ENCODE results near the gene IRX6. TPM values are rescaled to one million over a fixed set of nuclear protein-coding genes. Genes with fewer than 3 reads are reported as not detected.
A peak's percentile ranks its signal among the peaks of the same experiment; 100 is the strongest.

The IRX6 gene
- polyA plus RNA-seq (2013, experiment 1 of 2; ENCODE audit: insufficient read length), result 0.06 TPM
- 0.07 TPM for polyA plus RNA-seq (2013, experiment 2 of 2; ENCODE audit: insufficient read length)

DNA sequence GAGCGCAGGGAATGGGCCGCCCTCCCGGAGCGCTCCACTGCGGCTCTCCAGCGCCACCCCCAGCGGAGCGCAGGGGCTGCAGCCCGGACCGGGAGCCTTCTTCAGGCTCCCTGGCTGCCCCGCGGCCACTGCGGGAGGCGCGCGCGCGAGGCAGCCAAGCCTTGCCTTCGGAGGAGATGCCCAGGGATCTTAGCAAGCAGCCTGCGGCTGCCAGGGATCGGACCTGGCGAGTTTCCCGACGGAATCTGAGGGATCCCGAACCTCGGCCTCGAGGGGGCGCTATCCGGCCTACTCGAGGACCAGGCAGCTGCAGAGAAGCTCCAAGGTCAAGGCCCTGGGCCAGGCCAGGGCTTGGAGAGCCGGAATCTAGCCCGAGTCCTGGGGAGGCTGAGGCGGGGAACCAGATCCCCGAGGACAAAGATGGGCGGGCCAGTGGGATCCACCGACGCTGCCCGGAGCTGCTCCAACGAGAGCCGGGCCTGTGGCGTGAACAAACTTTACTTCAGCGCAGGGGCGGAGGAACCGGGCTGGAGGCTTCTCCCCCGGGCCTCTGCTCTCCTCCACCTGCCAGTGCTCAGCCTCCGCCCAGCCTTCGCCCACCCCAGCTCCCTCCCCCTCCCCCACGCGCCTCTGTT, at the start of gene IRX6:
Gene IRX6 (plus strand): TSS at position 567 of the 635 bp plus-strand sequence. CDS start 889 bp downstream, outside the sequence.
- peak; percentile 58 for DNase-seq

DNA sequence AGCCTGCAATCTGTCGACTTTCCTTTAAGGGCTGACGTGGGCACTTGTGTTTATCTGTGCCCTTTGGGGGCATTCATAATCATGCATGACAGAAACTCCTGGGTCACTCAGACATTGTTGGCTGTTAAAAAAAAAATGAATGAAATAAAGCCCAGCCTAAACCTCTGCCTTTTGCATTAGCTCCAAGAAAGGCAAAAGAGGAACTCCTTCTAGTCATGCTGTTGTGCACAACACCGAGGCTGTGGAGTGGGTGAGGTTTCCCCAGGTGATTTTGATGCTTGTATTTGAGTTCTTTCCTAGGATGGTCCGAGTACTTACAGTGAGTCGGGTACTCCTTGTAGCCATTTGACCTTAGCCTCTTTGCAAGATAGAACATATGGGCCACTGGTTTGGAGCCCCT, 49.6 kb upstream of the IRX6 start:
- no peak for DNase-seq

DNA sequence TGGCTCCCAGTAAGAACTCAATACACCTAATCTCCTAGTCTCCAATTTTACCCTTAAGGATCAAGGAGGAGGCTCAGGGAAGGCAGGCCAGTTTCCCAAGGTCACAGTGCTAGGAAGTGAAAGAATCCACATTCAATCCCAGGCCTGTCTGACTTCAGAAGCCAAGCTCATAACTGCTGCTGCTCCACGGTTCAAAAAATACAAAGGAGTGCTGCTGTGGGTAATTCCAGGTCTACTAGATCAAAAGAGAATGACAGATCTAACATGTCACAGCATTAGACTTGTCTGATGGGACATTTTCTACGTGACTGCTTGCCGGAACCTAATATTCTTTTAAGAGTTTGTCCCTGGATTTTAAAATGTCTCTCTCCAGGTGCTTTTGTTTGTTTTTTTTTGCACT, 48.8 kb upstream of the IRX6 start:
- no peak for DNase-seq

DNA sequence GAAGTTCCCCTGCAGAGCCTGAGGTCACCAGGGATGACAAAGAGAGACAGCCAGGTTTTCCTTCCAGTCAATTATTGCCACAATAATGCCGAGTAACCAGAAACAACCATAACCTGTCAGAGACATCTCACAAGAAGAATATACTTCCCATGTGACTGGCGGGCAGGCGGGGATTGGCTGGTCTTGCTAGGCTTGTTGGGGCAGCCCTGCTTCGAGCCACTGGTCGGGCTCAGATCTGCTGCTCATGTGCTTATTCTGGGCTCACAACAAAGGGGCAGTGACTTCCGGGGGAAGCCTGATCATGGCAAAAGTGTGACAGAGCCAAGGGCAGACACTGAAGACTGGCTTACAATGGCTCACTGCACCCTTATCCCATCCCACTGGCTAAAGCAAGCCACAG, 48.1 kb upstream of the IRX6 start:
- DNase-seq, result no peak

DNA sequence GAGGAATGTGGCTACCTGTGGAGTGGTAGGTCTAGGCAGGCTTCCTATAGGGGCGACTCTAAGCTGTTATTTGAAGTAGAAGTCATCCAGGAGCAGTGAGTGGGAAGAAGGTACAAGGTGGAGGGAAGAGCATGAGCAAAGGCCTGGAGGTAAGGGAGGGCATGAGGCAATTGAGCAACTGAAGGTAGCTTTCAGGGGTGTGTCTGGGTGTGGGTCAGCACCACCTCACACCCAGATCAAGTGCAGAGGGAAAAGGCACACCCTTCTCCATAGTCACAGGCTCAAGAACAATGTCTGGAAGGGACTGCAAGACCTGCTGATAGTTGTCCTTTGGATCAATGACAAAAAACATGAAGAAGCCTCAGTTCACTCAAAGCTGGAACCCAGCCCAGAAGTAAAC, 46.5 kb upstream of the IRX6 start:
- DNase-seq, result no peak

DNA sequence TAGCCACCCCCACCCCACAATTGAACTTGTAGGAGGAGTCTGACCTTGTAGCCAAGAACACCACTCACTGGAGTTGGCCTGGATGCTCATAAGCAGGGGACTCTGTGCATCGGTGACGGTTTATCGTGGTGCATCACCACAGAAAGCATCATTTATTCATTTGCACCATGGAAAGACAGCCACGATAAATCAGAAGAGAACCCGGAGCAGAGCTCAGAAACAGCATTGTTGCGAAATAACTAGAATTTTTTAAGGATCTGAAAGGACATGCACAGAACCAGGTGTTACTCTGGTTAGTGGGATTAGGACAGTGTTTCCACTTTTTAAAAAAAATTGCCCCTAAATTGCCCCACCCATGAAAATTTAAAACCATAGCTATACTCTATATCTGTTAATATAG, 44.4 kb upstream of the IRX6 start:
- no peak for DNase-seq

DNA sequence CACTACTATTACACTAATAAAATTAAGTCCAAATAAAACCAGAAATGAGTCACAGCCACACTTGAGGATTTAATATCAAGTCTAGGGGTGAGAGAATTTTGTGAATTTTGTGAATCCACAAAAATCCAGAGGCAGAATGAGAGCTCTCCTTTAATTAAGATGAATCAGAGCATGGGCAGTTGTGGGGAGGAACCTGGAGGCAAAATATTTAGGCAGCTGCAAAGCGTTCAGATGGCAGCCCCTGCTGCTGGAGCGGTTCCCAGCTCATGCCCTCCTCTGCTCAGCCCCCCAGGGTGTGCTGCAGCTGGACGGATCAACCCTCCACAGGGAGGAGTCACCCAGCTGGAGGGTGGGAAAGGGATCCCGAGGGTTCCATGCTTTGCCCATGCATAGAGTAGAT, 43.4 kb upstream of the IRX6 start:
- peak; percentile 96 for DNase-seq

DNA sequence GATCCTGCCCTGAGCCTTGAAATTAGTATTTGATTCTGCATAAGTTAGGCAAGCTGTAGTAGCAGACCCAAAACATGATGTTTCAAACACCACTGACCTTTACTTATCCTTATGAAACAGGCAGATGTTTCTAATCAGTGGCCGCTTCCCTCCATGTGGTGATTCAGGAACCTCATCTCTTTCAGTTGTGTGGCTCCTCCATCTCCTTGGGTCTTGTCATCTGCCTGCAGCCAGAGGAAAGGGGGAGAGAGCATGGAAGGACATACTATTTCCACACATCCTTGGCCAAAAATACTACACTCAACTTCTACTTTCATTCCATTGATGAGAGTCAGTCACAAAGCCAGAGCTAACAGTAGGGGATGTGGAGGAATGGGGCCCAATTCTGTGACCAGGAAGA, 41.6 kb upstream of the IRX6 start:
- peak; percentile 88 for DNase-seq

DNA sequence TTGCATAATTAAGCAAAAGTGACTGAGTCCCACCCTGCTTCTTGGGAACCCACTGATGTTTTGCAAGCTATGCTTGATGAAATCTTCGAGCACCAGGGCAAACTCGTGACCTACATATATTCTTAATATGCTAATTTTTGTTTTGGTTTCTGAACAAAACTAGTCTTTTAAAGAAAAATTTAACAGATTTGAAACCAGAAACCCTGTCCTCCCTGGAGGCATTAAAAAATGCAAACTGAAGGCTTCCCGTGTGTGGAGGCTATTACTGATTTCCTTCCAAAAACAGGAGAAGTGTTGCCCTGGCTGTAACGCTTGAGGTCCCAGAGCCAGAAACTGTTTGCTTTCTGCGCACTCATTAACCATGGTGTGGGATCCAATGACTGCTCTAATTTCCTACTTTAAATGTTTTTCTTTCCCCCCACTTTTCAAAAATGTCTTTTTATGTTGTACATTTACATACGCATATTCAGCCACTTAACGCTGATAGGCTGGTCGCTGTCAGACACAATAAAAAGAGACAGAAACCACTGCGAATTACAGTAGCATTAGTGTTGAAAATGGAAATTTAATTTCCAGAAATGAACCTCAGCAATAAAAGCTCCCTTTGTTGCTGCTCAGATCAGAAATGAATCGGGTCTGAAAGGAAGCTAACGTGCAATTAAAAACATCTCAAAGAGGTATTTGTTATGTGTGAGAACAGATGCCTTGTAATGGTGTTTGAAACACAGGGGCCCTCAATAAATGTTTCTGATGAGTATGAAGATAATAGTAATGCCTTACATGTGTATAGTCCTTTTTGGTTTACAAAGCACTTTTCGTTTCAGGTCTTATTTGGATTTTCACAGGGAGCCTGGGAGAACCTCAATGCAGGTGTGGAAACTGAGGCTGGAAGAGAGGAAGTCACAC, 39.9 kb upstream of the IRX6 start:
- peak; percentile 53 for DNase-seq

DNA sequence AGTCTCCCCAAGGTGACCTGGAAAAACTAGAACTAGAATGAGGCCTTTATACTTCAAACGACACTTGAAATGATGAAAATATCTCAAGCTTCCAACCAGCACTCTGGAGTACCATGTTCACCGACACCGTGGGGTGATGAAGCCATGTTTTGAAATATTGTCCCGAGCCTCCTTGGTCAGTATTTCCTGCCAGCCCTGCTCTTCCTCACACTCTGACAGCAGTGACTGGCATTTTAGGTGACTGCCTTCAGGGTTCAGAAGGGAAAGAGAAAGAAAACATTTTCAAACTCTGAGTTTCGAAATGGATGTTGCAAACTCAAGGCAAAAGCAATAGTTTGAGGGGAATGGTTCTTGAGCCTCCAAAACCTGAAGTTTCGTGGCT, 39.3 kb upstream of the IRX6 start:
- DNase-seq, result no peak

DNA sequence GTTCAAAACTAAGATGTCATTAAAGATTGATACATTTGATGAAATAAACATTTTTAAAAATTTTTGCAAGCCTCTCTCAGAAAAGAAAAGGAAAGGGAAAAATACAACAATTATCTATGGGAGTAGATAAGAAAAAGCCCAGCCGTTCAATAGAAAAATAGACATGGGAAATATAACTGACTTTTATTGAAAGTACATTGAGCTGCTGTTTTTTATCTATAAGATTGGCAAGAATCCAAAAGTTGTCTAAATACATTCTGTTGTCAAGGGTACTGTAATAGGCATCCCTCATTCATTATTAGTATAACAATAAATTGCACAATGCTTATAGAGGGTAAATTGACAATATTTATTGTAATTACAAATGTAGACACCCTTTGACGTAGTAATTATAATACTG, 38.4 kb upstream of the IRX6 start:
- no peak for DNase-seq

DNA sequence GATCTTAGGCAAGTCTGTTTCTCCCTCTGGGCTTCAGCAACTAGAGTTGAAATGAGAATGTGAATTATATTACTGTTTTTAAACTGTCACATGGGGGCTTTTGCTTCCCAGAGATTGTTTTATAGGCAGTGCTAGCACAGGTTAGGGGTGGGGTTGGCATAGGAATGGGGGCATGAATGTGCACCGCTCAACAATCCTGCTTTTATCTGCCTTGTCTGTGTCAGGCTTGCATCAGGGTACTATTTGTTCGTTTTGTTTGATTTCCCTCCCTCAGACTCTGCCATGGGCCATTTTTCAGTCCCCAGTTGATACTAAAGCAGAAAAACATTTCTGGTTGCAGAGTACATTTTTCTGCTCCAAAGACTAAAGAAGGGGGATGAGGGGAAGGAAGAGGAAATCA, 34.6 kb upstream of the IRX6 start:
- no peak for DNase-seq

DNA sequence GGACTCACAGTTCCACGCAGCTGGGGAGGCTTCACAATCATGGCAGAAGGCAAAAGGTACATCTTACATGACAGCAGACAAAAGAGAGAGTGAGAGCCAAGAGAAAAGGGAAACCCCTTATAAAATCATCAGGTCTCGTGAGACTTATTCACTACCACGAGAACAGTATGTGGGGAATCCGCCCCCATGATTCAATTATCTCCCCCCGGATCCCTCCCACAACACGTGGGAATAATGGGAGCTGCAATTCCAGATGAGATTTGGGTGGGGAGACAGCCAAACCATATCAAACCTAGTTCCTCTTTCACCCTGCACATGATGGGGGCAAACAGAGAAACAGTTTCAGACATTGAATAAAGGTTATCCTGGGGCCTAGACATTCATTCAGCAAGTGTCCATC, 32.2 kb upstream of the IRX6 start:
- DNase-seq, result no peak

DNA sequence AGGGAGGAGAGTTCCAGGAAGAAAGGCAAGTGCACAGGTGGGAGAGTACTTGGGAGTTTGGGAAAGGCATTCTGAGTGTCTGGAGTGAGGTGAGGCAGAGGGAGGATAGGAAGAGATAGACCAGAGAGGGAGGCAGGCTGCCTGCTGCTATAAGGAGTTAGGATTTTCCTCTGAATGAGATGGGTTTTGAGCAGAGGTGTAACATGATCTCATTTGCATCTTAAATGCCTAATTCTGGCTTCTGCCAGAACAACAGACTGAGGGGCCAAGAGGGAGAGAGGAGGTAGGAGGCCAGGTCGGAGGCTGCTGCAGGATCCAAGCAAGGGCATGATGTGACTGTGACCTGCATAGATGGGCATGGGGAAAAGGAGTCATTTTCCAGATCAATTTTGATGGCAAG, 31.5 kb upstream of the IRX6 start:
- DNase-seq, result no peak

DNA sequence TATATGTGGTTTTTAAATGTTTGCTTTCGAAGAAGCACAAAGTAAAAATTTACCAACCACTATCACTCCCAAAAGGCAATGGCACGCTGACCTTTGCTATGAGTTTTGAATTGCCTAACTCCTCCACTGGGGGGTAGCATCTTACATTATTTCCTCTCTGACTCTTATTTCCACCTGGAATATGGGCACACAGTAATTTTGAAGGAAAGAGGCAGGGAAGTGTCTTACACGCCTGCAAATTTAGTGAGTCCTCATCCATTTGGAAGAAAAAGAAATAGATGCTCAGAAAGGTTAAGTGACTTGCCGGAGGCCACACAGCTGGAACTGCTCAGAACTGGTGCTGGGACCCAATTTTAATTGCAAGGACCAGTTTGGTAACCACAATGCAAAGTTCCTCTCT, 29.9 kb upstream of the IRX6 start:
- no peak for DNase-seq

DNA sequence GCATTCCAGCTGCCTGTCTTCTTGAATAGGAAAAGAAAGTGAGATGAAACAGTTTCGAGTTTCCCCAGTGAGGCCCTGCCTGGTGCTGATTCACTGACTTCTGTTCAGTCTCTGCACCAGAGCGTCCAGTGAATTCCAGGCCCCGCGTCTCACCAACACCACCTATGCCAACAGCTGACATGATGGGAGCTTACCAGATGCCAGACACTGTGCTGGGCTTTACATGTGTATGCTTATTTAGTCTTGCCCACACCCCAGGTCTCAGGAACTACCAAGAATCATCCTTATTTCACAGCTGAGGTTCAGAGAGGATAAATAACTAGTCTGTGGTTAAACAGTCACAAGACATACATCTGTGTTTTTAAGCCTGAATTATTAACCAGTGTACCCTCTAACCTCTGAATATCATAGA, 29.1 kb upstream of the IRX6 start:
- peak; percentile 48 for DNase-seq

DNA sequence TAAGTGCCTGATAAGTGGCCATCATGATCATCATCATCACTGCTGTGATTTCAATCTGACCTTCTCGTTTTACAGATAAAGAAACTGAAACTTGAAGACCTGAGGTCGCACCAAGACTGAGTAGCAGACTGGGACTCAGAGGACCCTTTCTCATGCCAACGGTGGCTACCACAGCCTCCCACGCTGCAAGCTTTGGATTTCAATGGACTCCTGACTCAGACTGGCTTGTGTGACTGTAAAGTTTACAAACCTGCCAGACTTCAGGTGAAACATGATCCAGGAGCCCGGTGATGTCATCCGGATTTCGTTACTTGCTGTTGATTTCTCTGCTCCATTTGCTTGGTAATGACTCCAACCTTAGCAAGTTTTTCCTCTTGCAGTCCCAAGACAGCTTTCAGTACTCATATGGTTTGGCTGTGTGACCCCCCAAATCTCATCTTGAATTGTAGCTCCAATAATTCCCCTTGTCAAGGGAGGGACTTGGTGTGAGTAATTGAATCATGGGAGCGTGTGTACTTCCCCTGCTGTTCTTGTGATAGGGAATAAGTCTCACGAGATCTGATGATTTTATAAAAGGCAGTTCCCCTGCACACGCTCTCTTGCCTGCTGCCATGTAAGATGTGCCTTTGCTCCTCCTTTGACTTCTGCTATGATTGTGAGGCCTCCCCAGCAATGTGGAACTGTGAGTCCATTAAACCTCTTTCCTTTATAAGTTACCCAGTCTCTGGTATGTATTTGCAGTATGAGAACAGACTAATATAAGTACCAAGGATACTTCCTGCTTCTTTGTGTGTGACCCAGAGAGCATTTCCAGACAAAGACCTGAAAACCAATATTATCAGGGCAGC, 26.7 kb upstream of the IRX6 start:
- DNase-seq, result no peak

DNA sequence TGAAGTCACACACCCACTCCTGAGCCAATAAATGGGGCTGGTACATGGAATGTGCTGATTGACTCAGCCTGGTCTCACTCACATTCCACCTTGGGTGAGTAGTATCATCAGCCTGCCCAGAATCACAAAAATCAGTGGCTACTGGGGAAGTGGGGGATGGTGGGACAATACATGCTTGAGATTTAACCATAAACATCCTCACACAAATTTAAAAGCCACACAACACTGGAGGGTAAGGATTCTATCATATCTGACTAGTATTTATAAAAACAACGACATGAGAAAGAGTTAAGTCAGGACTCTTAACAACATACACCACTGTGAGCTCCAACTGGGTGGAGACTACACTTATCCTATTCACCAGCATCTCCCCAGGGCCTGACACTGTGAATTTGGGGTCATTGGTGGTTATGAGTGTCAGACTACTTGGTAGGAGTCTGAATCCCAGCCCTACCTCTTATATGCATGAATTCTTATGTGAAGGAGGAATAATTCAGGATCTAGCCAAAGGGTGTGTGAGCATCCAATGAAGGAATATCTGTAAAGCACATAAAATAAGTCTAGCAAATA, 26.0 kb upstream of the IRX6 start:
- peak; percentile 89 for DNase-seq

DNA sequence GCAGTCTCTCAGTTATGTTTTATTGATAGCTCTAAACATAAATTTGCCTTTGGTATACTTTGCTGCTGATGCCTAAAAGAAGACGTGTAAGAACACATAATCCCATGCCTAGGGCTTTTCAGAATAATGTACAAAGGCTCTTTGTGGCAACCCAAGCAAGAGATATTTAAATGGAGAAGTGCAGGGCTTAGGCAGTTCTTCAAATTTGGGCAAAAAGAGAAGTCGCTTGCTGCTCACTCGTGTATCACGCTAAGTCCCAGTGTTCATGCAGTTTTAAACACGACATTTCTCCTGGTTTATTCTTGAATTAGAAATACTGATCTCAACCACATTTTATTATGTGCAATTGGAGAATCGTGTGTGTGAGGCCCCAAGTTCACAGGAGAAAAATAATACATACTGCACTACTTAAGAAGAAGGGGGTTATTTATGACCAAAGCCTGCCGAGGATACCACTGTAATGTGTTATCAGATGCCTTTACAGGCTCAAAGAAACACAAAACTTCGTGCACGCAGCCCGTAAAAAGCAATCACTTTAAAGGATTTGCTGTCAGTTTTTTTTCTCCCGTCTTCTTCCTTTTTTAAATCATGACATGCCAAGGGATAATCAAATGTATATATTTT, 22.5 kb upstream of the IRX6 start:
- DNase-seq, result no peak

DNA sequence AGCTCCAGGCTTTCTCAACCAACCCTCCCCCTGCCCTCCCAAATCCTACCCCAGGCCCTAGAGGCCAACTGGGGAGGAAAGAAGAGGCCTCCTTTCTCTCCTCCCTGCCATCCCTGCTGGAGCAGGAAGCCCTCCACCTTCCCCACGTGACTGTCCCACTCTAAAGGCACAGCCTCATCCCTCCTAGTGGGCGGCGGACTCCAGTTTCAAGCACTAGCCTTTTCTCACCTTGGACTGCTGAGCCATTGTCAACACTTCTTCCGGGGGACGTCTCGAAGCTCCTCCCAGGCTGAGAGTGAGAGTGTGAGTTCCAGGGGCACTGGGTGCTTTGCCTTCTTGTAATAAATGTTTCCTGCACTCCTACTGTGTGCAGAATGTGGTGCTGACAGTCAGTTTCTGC, 21.4 kb upstream of the IRX6 start:
- DNase-seq, result no peak

DNA sequence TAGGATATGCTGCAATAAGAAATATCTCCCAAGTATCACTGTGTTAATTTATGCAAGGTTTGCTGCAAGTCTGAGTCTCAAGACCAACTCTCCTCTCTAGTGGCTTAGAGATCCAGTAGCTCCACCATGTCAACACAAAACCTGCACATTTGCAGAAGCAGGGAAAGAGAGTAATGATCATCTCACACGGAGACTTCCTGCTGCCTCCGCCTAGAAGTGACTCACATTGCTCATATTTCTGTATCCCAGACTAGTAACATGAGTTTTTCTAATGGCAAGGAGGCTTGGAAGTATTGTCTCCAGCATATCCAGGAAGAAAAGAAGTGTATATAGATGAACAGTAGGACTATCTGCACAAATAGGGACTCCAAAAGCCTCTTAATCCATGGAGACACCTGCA, 15.0 kb upstream of the IRX6 start:
- DNase-seq, result no peak

DNA sequence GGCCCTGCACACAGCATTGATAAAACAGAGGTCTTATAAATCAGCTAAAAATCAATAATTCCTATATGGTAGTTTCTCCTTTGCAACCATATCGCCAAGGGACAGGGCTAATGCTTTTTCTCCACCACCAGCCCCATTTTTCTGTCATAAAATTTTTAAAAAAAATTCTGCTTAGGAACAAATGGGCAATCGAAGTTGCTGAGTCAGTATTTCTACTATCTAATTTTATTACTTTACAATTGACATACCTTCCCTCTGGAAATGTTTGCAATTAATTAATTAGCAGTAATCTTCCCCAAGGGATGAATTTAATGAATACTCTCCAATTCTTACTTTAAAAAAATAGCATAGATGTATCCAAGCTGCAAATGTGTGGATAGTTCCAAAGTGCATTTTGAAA, 1.7 kb upstream of the IRX6 start:
- DNase-seq, result no peak

Measured in fibroblast of skin of scalp (primary cell).